Measurements from ENCODE around the gene GDA. TPM values are rescaled to one million over a fixed set of nuclear protein-coding genes. Genes with fewer than 3 reads are reported as not detected.

Gene GDA
- total RNA-seq, 1 donor from 2014 or later: not detected

DNA sequence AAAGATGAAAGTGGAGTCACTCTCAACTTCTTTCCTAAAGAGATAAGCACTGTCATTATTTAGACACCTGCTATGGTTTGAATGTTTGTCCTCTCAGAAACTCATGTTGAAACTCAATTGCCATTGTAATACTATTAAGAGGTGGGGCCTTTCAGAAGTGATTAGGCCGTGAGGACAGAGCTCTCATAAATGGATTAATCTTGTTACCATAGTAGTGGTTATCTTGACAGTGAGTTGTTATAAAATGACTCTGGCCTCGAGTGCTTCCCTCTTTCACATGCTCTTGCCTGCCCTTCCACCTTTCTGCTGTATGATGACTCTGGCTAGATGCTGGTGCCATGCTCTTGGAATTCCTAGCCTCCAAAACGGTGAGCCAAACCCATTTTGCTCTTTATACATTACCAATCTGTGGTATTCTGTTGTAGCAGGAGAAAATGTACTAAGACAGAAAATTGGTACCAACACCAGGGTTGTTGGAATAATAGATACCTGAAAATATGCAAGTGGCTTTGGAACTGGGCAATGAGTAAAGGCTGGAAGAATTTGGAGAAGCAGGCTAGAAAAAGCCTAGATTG is 38.0 kb downstream of the GDA start:
- Histone ChIP-seq H4K20me1 (ENCODE audit: insufficient read depth, low read length) (no peaks in the 10 kb centered on the region), H3K27ac (ENCODE audit: low read depth, low read length) (no peak overlapping the region), H3K4me3 (ENCODE audit: insufficient read depth, low read depth, low read length) (no peak overlapping the region), H3K9ac (ENCODE audit: low read length) (no peak overlapping the region), H3K4me2 (ENCODE audit: low read length) (no peak overlapping the region), H3K27me3 (ENCODE audit: insufficient read depth, low read length) (no peaks in the 10 kb centered on the region), H3K36me3 (ENCODE audit: insufficient read depth, low read length) (no peaks in the 10 kb centered on the region), H3K9me3 (ENCODE audit: insufficient read depth, low read depth, low read length) (peaks cover 6% of the 10 kb centered on the region), H3K79me2 (ENCODE audit: insufficient read depth, low read length) (no peaks in the 10 kb centered on the region), H3K4me1 (ENCODE audit: insufficient read depth, low read length) (no peaks in the 10 kb centered on the region), H2AFZ (ENCODE audit: low read depth, low read length) (no peak overlapping the region)
- FAIRE-seq (no peak), DNase-seq (ENCODE audit: low read depth) (no peak)
- no peaks in the 10 kb centered on the region for H3K4me1 Mint-ChIP-seq (ENCODE audit: low read depth, unreplicated experiment)
- TF ChIP-seq, protein P1, sequence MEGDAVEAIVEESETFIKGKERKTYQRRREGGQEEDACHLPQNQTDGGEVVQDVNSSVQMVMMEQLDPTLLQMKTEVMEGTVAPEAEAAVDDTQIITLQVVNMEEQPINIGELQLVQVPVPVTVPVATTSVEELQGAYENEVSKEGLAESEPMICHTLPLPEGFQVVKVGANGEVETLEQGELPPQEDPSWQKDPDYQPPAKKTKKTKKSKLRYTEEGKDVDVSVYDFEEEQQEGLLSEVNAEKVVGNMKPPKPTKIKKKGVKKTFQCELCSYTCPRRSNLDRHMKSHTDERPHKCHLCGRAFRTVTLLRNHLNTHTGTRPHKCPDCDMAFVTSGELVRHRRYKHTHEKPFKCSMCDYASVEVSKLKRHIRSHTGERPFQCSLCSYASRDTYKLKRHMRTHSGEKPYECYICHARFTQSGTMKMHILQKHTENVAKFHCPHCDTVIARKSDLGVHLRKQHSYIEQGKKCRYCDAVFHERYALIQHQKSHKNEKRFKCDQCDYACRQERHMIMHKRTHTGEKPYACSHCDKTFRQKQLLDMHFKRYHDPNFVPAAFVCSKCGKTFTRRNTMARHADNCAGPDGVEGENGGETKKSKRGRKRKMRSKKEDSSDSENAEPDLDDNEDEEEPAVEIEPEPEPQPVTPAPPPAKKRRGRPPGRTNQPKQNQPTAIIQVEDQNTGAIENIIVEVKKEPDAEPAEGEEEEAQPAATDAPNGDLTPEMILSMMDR (IDR thresholded peaks at IDR 0.05; ENCODE audit: insufficient read depth, low read depth, low read length): no peak
- no peak for TF ChIP-seq EZH2 (IDR thresholded peaks at IDR 0.05; ENCODE audit: insufficient read depth, low read length)
- H3K4me3 Mint-ChIP-seq (ENCODE audit: unreplicated experiment): no peak overlapping the region
- no peaks in the 10 kb centered on the region for H3K27me3 Mint-ChIP-seq (ENCODE audit: low read depth, unreplicated experiment)
- no peaks in the 10 kb centered on the region for H3K36me3 Mint-ChIP-seq (ENCODE audit: low read depth, unreplicated experiment)
- H3K9me3 Mint-ChIP-seq (ENCODE audit: unreplicated experiment): no peaks in the 10 kb centered on the region
- no peak overlapping the region for H3K27ac Mint-ChIP-seq (ENCODE audit: unreplicated experiment)

DNA sequence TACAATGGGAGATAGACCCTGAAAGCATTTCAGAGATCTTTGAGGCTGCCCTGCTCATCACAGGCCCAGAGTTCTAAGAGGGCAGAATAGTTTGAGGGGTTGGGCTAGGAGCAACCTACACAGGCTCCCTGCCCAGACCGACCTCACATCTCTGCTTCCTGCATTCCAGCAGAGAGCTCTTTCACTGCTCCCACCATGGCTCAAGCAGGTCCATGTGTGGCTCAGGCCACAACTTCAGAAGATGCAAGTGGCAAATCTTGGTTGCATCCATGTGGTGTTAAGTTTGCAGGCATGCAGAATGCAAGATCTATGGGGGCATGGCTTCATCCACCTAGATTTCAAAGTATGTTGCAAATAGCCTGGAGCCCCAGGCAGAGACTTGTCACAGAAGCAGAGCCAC is 39.0 kb downstream of the GDA start:
- Mint-ChIP-seq H3K36me3 (ENCODE audit: low read depth, unreplicated experiment) (no peaks in the 10 kb centered on the region), H3K9me3 (ENCODE audit: unreplicated experiment) (peaks cover 3% of the 10 kb centered on the region), H3K27me3 (ENCODE audit: low read depth, unreplicated experiment) (no peaks in the 10 kb centered on the region), H3K27ac (ENCODE audit: unreplicated experiment) (no peak overlapping the region), H3K4me3 (ENCODE audit: unreplicated experiment) (no peak overlapping the region), H3K4me1 (ENCODE audit: low read depth, unreplicated experiment) (no peaks in the 10 kb centered on the region)
- Histone ChIP-seq H4K20me1 (ENCODE audit: insufficient read depth, low read length) (no peaks in the 10 kb centered on the region), H3K9me3 (ENCODE audit: insufficient read depth, low read depth, low read length) (peaks cover 3% of the 10 kb centered on the region), H3K9ac (ENCODE audit: low read length) (no peak overlapping the region), H3K4me2 (ENCODE audit: low read length) (no peak overlapping the region), H3K79me2 (ENCODE audit: insufficient read depth, low read length) (no peaks in the 10 kb centered on the region), H2AFZ (ENCODE audit: low read depth, low read length) (no peak overlapping the region), H3K27ac (ENCODE audit: low read depth, low read length) (no peak overlapping the region), H3K4me3 (ENCODE audit: insufficient read depth, low read depth, low read length) (no peak overlapping the region), H3K36me3 (ENCODE audit: insufficient read depth, low read length) (no peaks in the 10 kb centered on the region), H3K4me1 (ENCODE audit: insufficient read depth, low read length) (no peaks in the 10 kb centered on the region), H3K27me3 (ENCODE audit: insufficient read depth, low read length) (no peaks in the 10 kb centered on the region)
- FAIRE-seq (no peak), DNase-seq (ENCODE audit: low read depth) (no peak)
- no peak for TF ChIP-seq EZH2 (IDR thresholded peaks at IDR 0.05; ENCODE audit: insufficient read depth, low read length)
- TF ChIP-seq, protein P1 (IDR thresholded peaks at IDR 0.05; ENCODE audit: insufficient read depth, low read depth, low read length): no peak

GRCh38 chr9:72193478-72193881 is 44.2 kb downstream of the GDA start:
- no peaks in the 10 kb centered on the region for H3K36me3 ChIP-seq (ENCODE audit: insufficient read depth, low read length)
- DNase-seq (ENCODE audit: low read depth) (no peak), FAIRE-seq (no peak)
- Mint-ChIP-seq H3K36me3 (ENCODE audit: low read depth, unreplicated experiment) (no peaks in the 10 kb centered on the region), H3K4me3 (ENCODE audit: unreplicated experiment) (no peak overlapping the region), H3K9me3 (ENCODE audit: unreplicated experiment) (peaks cover 3% of the 10 kb centered on the region), H3K27ac (ENCODE audit: unreplicated experiment) (no peak overlapping the region), H3K27me3 (ENCODE audit: low read depth, unreplicated experiment) (no peaks in the 10 kb centered on the region), H3K4me1 (ENCODE audit: low read depth, unreplicated experiment) (no peaks in the 10 kb centered on the region)
- no peaks in the 10 kb centered on the region for H4K20me1 ChIP-seq (ENCODE audit: insufficient read depth, low read length)
- no peaks in the 10 kb centered on the region for H3K4me1 ChIP-seq (ENCODE audit: insufficient read depth, low read length)
- no peak overlapping the region for H2AFZ ChIP-seq (ENCODE audit: low read depth, low read length)
- H3K4me2 ChIP-seq (ENCODE audit: low read length): no peak overlapping the region
- H3K27ac ChIP-seq (ENCODE audit: low read depth, low read length): no peak overlapping the region
- H3K4me3 ChIP-seq (ENCODE audit: insufficient read depth, low read depth, low read length): no peak overlapping the region
- no peaks in the 10 kb centered on the region for H3K27me3 ChIP-seq (ENCODE audit: insufficient read depth, low read length)
- no peaks in the 10 kb centered on the region for H3K79me2 ChIP-seq (ENCODE audit: insufficient read depth, low read length)
- no peak for TF ChIP-seq EZH2 (IDR thresholded peaks at IDR 0.05; ENCODE audit: insufficient read depth, low read length)
- TF ChIP-seq, protein P1 (IDR thresholded peaks at IDR 0.05; ENCODE audit: insufficient read depth, low read depth, low read length): no peak
- no peaks in the 10 kb centered on the region for H3K9me3 ChIP-seq (ENCODE audit: insufficient read depth, low read depth, low read length)
- no peak overlapping the region for H3K9ac ChIP-seq (ENCODE audit: low read length)
